ENCODE measurements around the gene ARL15. TPM values are rescaled to one million over a fixed set of nuclear protein-coding genes. Genes with fewer than 3 reads are reported as not detected.

ARL15 gene
- polyA plus RNA-seq, 2 donors = 4.0 to 7.8 TPM

GRCh38 chr5:53980061-53980460, 330.3 kb downstream of the ARL15 start:
- H3K27me3 ChIP-seq (ENCODE audit: control insufficient read depth in 1 of 2, insufficient read depth in 2 of 2, low read length in 2 of 2) = peaks cover 0 to 4% of the 10 kb centered on the region in 2 donors
- no peaks in the 10 kb centered on the region for H3K36me3 ChIP-seq (ENCODE audit: control insufficient read depth in 2 of 2, insufficient read depth in 2 of 2, low read length in 1 of 2)
- peaks cover 0 to 2% of the 10 kb centered on the region in 2 donors for H3K9me3 ChIP-seq (ENCODE audit: control insufficient read depth in 2 of 2, insufficient read depth in 1 of 2, low read depth in 1 of 2, low read length in 1 of 2)
- H3K4me1 ChIP-seq (ENCODE audit: control insufficient read depth in 2 of 2, insufficient read depth in 2 of 2, low read length in 1 of 2) = no peaks in the 10 kb centered on the region
- H3K4me3 ChIP-seq (ENCODE audit: low read depth in 1 of 2, low read length in 2 of 2) = no peak overlapping the region
- no peak overlapping the region for H3K27ac ChIP-seq (ENCODE audit: low read depth in 2 of 2, low read length in 1 of 2)

GRCh38 chr5:53974021-53974420, 336.4 kb downstream of the ARL15 start:
- 88 to 93% methylated on average over 1 of the region's 1 CpG for WGBS, 2 donors
- Histone ChIP-seq H3K27ac (ENCODE audit: low read depth in 2 of 2, low read length in 1 of 2) (no peak overlapping the region), H3K9me3 (ENCODE audit: control insufficient read depth in 2 of 2, insufficient read depth in 1 of 2, low read depth in 1 of 2, low read length in 1 of 2) (no peaks in the 10 kb centered on the region), H3K4me3 (ENCODE audit: low read depth in 1 of 2, low read length in 2 of 2) (no peak overlapping the region), H3K36me3 (ENCODE audit: control insufficient read depth in 2 of 2, insufficient read depth in 2 of 2, low read length in 1 of 2) (no peaks in the 10 kb centered on the region), H3K4me1 (ENCODE audit: control insufficient read depth in 2 of 2, insufficient read depth in 2 of 2, low read length in 1 of 2) (no peaks in the 10 kb centered on the region), H3K27me3 (ENCODE audit: control insufficient read depth in 1 of 2, insufficient read depth in 2 of 2, low read length in 2 of 2) (no peaks in the 10 kb centered on the region)

- Histone ChIP-seq H3K9me3 (ENCODE audit: control insufficient read depth in 2 of 2, insufficient read depth in 1 of 2, low read depth in 1 of 2, low read length in 1 of 2) (no peaks in the 10 kb centered on the region), H3K4me3 (ENCODE audit: low read depth in 1 of 2, low read length in 2 of 2) (no peak overlapping the region), H3K4me1 (ENCODE audit: control insufficient read depth in 2 of 2, insufficient read depth in 2 of 2, low read length in 1 of 2) (no peaks in the 10 kb centered on the region), H3K36me3 (ENCODE audit: control insufficient read depth in 2 of 2, insufficient read depth in 2 of 2, low read length in 1 of 2) (no peaks in the 10 kb centered on the region), H3K27ac (ENCODE audit: low read depth in 2 of 2, low read length in 1 of 2) (no peak overlapping the region), H3K27me3 (ENCODE audit: control insufficient read depth in 1 of 2, insufficient read depth in 2 of 2, low read length in 2 of 2) (no peaks in the 10 kb centered on the region)
- WGBS, 2 donors = 82 to 94% methylated on average over 4 of the region's 4 CpGs
Observed at GRCh38 chr5:53972314-53972713, 338.1 kb downstream of the ARL15 start.

- H3K9me3 ChIP-seq (ENCODE audit: control insufficient read depth in 2 of 2, insufficient read depth in 1 of 2, low read depth in 1 of 2, low read length in 1 of 2) = no peaks in the 10 kb centered on the region
- no peaks in the 10 kb centered on the region for H3K36me3 ChIP-seq (ENCODE audit: control insufficient read depth in 2 of 2, insufficient read depth in 2 of 2, low read length in 1 of 2)
- H3K4me3 ChIP-seq (ENCODE audit: low read depth in 1 of 2, low read length in 2 of 2) = no peak overlapping the region
- no peaks in the 10 kb centered on the region for H3K27me3 ChIP-seq (ENCODE audit: control insufficient read depth in 1 of 2, insufficient read depth in 2 of 2, low read length in 2 of 2)
- H3K27ac ChIP-seq (ENCODE audit: low read depth in 2 of 2, low read length in 1 of 2) = no peak overlapping the region
- no peaks in the 10 kb centered on the region for H3K4me1 ChIP-seq (ENCODE audit: control insufficient read depth in 2 of 2, insufficient read depth in 2 of 2, low read length in 1 of 2)
Observed at GRCh38 chr5:53971551-53971950, 338.8 kb downstream of the ARL15 start.

- H3K36me3 ChIP-seq (ENCODE audit: control insufficient read depth in 2 of 2, insufficient read depth in 2 of 2, low read length in 1 of 2) = no peaks in the 10 kb centered on the region
- no peaks in the 10 kb centered on the region for H3K4me1 ChIP-seq (ENCODE audit: control insufficient read depth in 2 of 2, insufficient read depth in 2 of 2, low read length in 1 of 2)
- H3K27me3 ChIP-seq (ENCODE audit: control insufficient read depth in 1 of 2, insufficient read depth in 2 of 2, low read length in 2 of 2) = no peaks in the 10 kb centered on the region
- H3K4me3 ChIP-seq (ENCODE audit: low read depth in 1 of 2, low read length in 2 of 2) = no peak overlapping the region
- H3K9me3 ChIP-seq (ENCODE audit: control insufficient read depth in 2 of 2, insufficient read depth in 1 of 2, low read depth in 1 of 2, low read length in 1 of 2) = no peaks in the 10 kb centered on the region
- WGBS, 2 donors = 48 to 54% methylated on average over 2 of the region's 2 CpGs
- H3K27ac ChIP-seq (ENCODE audit: low read depth in 2 of 2, low read length in 1 of 2) = no peak overlapping the region
Observed at GRCh38 chr5:53971131-53971530, 339.2 kb downstream of the ARL15 start.

- 50 to 69% methylated on average over 3 of the region's 3 CpGs for WGBS, 2 donors
- Histone ChIP-seq H3K27me3 (ENCODE audit: control insufficient read depth in 1 of 2, insufficient read depth in 2 of 2, low read length in 2 of 2) (no peaks in the 10 kb centered on the region), H3K27ac (ENCODE audit: low read depth in 2 of 2, low read length in 1 of 2) (no peak overlapping the region), H3K36me3 (ENCODE audit: control insufficient read depth in 2 of 2, insufficient read depth in 2 of 2, low read length in 1 of 2) (no peaks in the 10 kb centered on the region), H3K4me1 (ENCODE audit: control insufficient read depth in 2 of 2, insufficient read depth in 2 of 2, low read length in 1 of 2) (no peaks in the 10 kb centered on the region), H3K9me3 (ENCODE audit: control insufficient read depth in 2 of 2, insufficient read depth in 1 of 2, low read depth in 1 of 2, low read length in 1 of 2) (no peaks in the 10 kb centered on the region), H3K4me3 (ENCODE audit: low read depth in 1 of 2, low read length in 2 of 2) (no peak overlapping the region)
Observed at GRCh38 chr5:53970475-53970874, 339.9 kb downstream of the ARL15 start.

GRCh38 chr5:53969176-53969730, 341.1 kb downstream of the ARL15 start:
- H3K4me3 ChIP-seq (ENCODE audit: low read depth in 1 of 2, low read length in 2 of 2) = no peak overlapping the region
- 52 to 69% methylated on average over 2 of the region's 2 CpGs for WGBS, 2 donors
- no peaks in the 10 kb centered on the region for H3K9me3 ChIP-seq (ENCODE audit: control insufficient read depth in 2 of 2, insufficient read depth in 1 of 2, low read depth in 1 of 2, low read length in 1 of 2)
- H3K27me3 ChIP-seq (ENCODE audit: control insufficient read depth in 1 of 2, insufficient read depth in 2 of 2, low read length in 2 of 2) = no peaks in the 10 kb centered on the region
- no peaks in the 10 kb centered on the region for H3K36me3 ChIP-seq (ENCODE audit: control insufficient read depth in 2 of 2, insufficient read depth in 2 of 2, low read length in 1 of 2)
- H3K4me1 ChIP-seq (ENCODE audit: control insufficient read depth in 2 of 2, insufficient read depth in 2 of 2, low read length in 1 of 2) = no peaks in the 10 kb centered on the region
- no peak overlapping the region for H3K27ac ChIP-seq (ENCODE audit: low read depth in 2 of 2, low read length in 1 of 2)

GRCh38 chr5:53965459-53965858, 344.9 kb downstream of the ARL15 start:
- no peak overlapping the region for H3K27ac ChIP-seq (ENCODE audit: low read depth in 2 of 2, low read length in 1 of 2)

GRCh38 chr5:53963958-53964357, 346.4 kb downstream of the ARL15 start:
- no peaks in the 10 kb centered on the region for H3K4me1 ChIP-seq (ENCODE audit: control insufficient read depth in 2 of 2, insufficient read depth in 2 of 2, low read length in 1 of 2)
- H3K4me3 ChIP-seq (ENCODE audit: low read depth in 1 of 2, low read length in 2 of 2) = no peak overlapping the region
- H3K36me3 ChIP-seq (ENCODE audit: control insufficient read depth in 2 of 2, insufficient read depth in 2 of 2, low read length in 1 of 2) = no peaks in the 10 kb centered on the region
- H3K9me3 ChIP-seq (ENCODE audit: control insufficient read depth in 2 of 2, insufficient read depth in 1 of 2, low read depth in 1 of 2, low read length in 1 of 2) = no peaks in the 10 kb centered on the region
- no peak overlapping the region for H3K27ac ChIP-seq (ENCODE audit: low read depth in 2 of 2, low read length in 1 of 2)
- H3K27me3 ChIP-seq (ENCODE audit: control insufficient read depth in 1 of 2, insufficient read depth in 2 of 2, low read length in 2 of 2) = no peaks in the 10 kb centered on the region
- 88 to 94% methylated on average over 1 of the region's 1 CpG for WGBS, 2 donors

More at GRCh38 chr5:53965459-53965858, 344.9 kb downstream of the ARL15 start:
- Histone ChIP-seq H3K4me1 (ENCODE audit: control insufficient read depth in 2 of 2, insufficient read depth in 2 of 2, low read length in 1 of 2) (no peaks in the 10 kb centered on the region), H3K27me3 (ENCODE audit: control insufficient read depth in 1 of 2, insufficient read depth in 2 of 2, low read length in 2 of 2) (no peaks in the 10 kb centered on the region), H3K36me3 (ENCODE audit: control insufficient read depth in 2 of 2, insufficient read depth in 2 of 2, low read length in 1 of 2) (no peaks in the 10 kb centered on the region), H3K9me3 (ENCODE audit: control insufficient read depth in 2 of 2, insufficient read depth in 1 of 2, low read depth in 1 of 2, low read length in 1 of 2) (no peaks in the 10 kb centered on the region), H3K4me3 (ENCODE audit: low read depth in 1 of 2, low read length in 2 of 2) (no peak overlapping the region)

- Histone ChIP-seq H3K4me3 (ENCODE audit: low read depth in 1 of 2, low read length in 2 of 2) (no peak overlapping the region), H3K4me1 (ENCODE audit: control insufficient read depth in 2 of 2, insufficient read depth in 2 of 2, low read length in 1 of 2) (no peaks in the 10 kb centered on the region), H3K27ac (ENCODE audit: low read depth in 2 of 2, low read length in 1 of 2) (no peak overlapping the region), H3K36me3 (ENCODE audit: control insufficient read depth in 2 of 2, insufficient read depth in 2 of 2, low read length in 1 of 2) (no peaks in the 10 kb centered on the region), H3K9me3 (ENCODE audit: control insufficient read depth in 2 of 2, insufficient read depth in 1 of 2, low read depth in 1 of 2, low read length in 1 of 2) (no peaks in the 10 kb centered on the region), H3K27me3 (ENCODE audit: control insufficient read depth in 1 of 2, insufficient read depth in 2 of 2, low read length in 2 of 2) (no peaks in the 10 kb centered on the region)
- 87 to 94% methylated on average over 1 of the region's 1 CpG for WGBS, 2 donors
Observed at GRCh38 chr5:53962306-53962705, 348.1 kb downstream of the ARL15 start.

Measured in esophagus (tissue), 2 donors.